ENCODE data around the gene UGT1A7.
"Not testable (repeated sequence)": the region's sequence is repeated elsewhere in the genome, so short reads cannot be mapped to it uniquely, and the experiment has no call there.

UGT1A7 gene

GRCh38 chr2:233745073-233745755 is 63.5 kb downstream of the UGT1A7 start:
- no peaks in the 10 kb centered on the region for H3K27me3 ChIP-seq (replicated peaks; ENCODE audit: control insufficient read depth, insufficient read depth, low read length)
- no peak for TF ChIP-seq CTCF (IDR thresholded peaks at IDR 0.05; ENCODE audit: insufficient read depth, low read length, poor library complexity, severe bottlenecking)
- no peak for DNase-seq (ENCODE audit: extremely low read depth, insufficient read length)
- H3K36me3 ChIP-seq (ENCODE audit: control insufficient read depth, insufficient read depth, low read length), result no peaks in the 10 kb centered on the region
- H3K4me3 ChIP-seq (replicated peaks; ENCODE audit: low read depth, low read length), result no peak overlapping the region

GRCh38 chr2:233745838-233746237 is 64.1 kb downstream of the UGT1A7 start:
- DNase-seq (ENCODE audit: extremely low read depth, insufficient read length); H3K36me3 ChIP-seq (ENCODE audit: control insufficient read depth, insufficient read depth, low read length); H3K27me3 ChIP-seq (replicated peaks; ENCODE audit: control insufficient read depth, insufficient read depth, low read length): not testable (repeated sequence)

DNA sequence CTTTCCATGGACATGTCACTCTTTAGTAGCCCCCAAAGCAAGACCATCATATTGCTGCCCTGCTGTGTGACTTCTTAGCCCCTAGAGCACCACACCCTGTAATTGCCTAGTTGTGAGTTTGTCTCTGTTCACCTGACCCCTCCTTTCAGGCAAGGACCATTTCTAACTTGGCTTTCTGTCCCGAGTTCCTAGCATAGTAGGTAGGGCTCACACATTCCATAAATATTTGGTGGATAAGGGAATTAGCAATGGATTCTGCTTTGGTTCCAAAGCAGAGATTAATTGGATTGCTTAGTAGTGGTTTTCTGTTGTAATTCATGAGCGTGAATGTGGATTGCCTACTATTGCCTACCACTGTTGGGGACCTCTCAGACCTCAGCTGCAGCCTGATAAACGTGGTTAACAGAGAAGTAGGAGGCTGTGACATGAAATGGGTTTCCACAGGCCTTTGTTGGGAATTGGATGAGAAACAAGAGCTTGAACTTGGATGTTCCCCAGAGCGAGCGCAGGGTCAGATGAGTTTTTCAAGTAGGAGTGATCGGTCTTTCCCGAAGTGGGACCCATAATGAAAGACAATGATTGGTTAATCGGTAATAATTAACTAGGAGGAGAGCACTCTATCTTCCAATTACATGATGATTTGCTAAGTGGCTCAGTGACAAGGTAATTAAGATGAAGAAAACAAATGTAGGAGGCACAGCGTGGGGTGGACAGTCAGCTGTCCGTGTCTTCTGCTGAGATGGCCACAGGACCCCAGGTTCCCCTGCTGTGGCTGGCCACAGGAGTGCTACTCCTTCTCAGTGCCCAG is 65.0 kb downstream of the UGT1A7 start:
- no peak for TF ChIP-seq CTCF (IDR thresholded peaks at IDR 0.05; ENCODE audit: insufficient read depth, low read length, poor library complexity, severe bottlenecking)
- H3K4me3 ChIP-seq (replicated peaks; ENCODE audit: low read depth, low read length), result no peak overlapping the region

More at GRCh38 chr2:233745838-233746237, 64.1 kb downstream of the UGT1A7 start:
- H3K4me3 ChIP-seq (replicated peaks; ENCODE audit: low read depth, low read length), result not testable (repeated sequence)

DNA sequence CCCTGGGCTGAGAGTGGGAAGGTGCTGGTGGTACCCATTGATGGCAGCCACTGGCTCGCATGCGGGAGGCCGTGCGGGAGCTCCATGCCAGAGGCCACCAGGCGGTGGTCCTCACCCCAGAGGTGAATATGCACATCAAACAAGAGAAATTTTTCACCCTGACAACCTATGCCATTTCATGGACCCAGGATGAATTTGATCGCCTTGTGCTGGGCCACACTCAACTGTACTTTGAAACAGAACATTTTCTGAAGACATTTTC is 65.5 kb downstream of the UGT1A7 start:
- no peak overlapping the region for H3K4me3 ChIP-seq (replicated peaks; ENCODE audit: low read depth, low read length)
- no peaks in the 10 kb centered on the region for H3K27me3 ChIP-seq (replicated peaks; ENCODE audit: control insufficient read depth, insufficient read depth, low read length)
- DNase-seq (ENCODE audit: extremely low read depth, insufficient read length), result no peak
- H3K36me3 ChIP-seq (ENCODE audit: control insufficient read depth, insufficient read depth, low read length), result no peaks in the 10 kb centered on the region
- no peak for TF ChIP-seq CTCF (IDR thresholded peaks at IDR 0.05; ENCODE audit: insufficient read depth, low read length, poor library complexity, severe bottlenecking)

More for the DNA sequence above, 65.0 kb downstream of the UGT1A7 start:
- Histone ChIP-seq H3K27me3 (replicated peaks; ENCODE audit: control insufficient read depth, insufficient read depth, low read length) (no peaks in the 10 kb centered on the region), H3K36me3 (ENCODE audit: control insufficient read depth, insufficient read depth, low read length) (no peaks in the 10 kb centered on the region)
- no peak for DNase-seq (ENCODE audit: extremely low read depth, insufficient read length)

- H3K4me3 ChIP-seq (replicated peaks; ENCODE audit: low read depth, low read length); H3K27me3 ChIP-seq (replicated peaks; ENCODE audit: control insufficient read depth, insufficient read depth, low read length); H3K36me3 ChIP-seq (ENCODE audit: control insufficient read depth, insufficient read depth, low read length); DNase-seq (ENCODE audit: extremely low read depth, insufficient read length): not testable (repeated sequence)
These were observed 69.0 kb downstream of the UGT1A7 start for GRCh38 chr2:233750689-233751088.

DNA sequence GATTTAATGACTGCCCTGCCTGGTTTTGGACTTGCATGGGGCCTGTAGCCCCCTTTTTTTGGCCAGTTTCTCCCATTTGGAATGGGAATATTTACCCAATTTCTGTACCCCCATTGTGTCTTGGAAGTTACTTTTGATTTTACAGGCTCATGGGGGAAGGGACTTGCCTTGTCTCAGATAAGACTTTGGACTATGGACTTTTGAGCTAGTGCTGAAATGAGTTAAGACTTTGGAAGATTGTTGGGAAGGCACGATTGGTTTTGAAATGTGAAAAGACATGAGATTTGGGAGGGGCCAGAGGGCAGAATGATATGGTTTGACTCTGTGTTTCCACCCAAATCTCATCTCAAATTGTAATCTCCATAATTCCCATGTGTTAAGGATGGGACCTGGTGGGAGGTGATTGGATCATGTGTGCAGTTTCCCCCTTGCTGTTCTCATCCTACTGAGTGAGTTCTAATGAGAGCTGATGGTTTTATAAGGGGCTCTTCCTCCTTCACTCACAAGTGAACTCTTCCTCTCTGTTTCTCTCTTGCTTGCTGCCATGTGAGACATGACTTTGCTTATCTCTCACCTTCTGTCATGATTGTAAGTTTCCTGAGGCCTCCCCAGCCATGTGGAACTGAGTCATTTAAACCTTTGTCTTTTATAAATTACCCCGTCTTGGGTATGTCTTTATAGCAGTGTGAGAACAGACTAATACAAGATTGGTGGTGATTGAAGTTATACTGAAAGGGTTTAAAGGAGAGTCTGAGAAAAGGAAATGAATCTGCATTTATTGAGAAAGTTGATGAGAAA is 69.7 kb downstream of the UGT1A7 start:
- DNase-seq (ENCODE audit: extremely low read depth, insufficient read length); H3K36me3 ChIP-seq (ENCODE audit: control insufficient read depth, insufficient read depth, low read length); H3K4me3 ChIP-seq (replicated peaks; ENCODE audit: low read depth, low read length); H3K27me3 ChIP-seq (replicated peaks; ENCODE audit: control insufficient read depth, insufficient read depth, low read length): not testable (repeated sequence)
